Ovary (tissue), 3 donors: Measurements from ENCODE around the gene NLRP9.

Experiments used
- CTCF ChIP-seq, 3 donors: fragments of 450-650 bp in 2 of 3; fragments of 200-600 bp in 1 of 3; IDR thresholded peaks; one replicate each; pipeline versions ENCODE4 v1.5.1 to v1.8.0; 2016 to 2022; ENCODE audit warnings: antibody characterized with exemption in 3 of 3, mild to moderate bottlenecking in 1 of 3
- EP300 ChIP-seq: sonication (generic); formaldehyde crosslinking; IDR thresholded peaks from one replicate; pipeline ENCODE4 v1.6.1; 2017; ENCODE audit warnings: antibody characterized with exemption
- donor health status: DM: no; HTN: no; CAD: no.

DNA sequence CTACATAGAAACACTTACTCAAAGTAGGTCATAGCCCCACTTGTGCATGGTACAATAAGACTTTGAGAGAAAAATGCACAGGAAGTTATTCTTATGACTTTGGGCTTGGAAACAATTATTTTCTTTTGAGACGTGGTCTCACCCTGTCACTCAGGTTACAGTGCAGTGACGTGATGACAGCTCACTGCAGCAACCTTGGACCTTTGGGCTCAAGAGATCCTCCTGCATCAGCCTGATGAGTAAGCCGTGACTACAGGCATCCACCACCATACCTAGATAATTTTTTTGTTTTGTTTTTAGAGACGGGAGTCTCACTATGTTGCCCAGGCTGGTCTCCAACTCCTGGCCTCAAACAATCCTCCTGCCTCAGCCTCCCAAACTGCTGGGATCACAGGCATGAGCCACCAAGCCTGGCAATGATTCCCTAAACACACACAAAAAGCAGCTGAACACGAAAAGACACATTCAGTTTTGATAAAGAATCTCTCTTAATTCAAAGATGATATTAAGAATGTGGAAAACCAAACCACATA, 17.9 kb downstream of the NLRP9 start:
- TF ChIP-seq EP300 (no peak), CTCF (IDR thresholded peaks at IDR 0.05) (no peak)
